Measurements from ENCODE around the gene SASS6. TPM values are rescaled to one million over a fixed set of nuclear protein-coding genes. Genes with fewer than 3 reads are reported as not detected.

Gene SASS6
- total and polyA plus RNA-seq, 9 of the 15 experiments (the other 6 are each of a cell fraction or from before 2014, with no cell fraction given), result 11.6 to 34.1 (median 18.0) TPM

- in situ Hi-C loops (cut with MboI), result no loop called here
- Histone ChIP-seq H3K9ac (ENCODE audit: insufficient read depth in 1 of 2, low read depth in 2 of 2, low read length in 2 of 2) (no peak overlapping the region), H3K4me2 (ENCODE audit: insufficient read depth, low read length) (no peak overlapping the region), H3K79me2 (ENCODE audit: control insufficient read depth, insufficient read depth, low read length) (no peaks in the 10 kb centered on the region), H4K20me1 (replicated peaks; ENCODE audit: control insufficient read depth, insufficient read depth, low read length) (no peaks in the 10 kb centered on the region), H2AFZ (ENCODE audit: low read depth, low read length) (no peak overlapping the region), H3K27me3 (ENCODE audit: control insufficient read depth in 2 of 2, insufficient read depth in 2 of 2, low read length in 2 of 2) (no peaks in the 10 kb centered on the region), H3K4me3 (no peak overlapping the region), H3K4me1 (replicated peaks in 1 of 2; ENCODE audit: control insufficient read depth in 2 of 2, insufficient read depth in 2 of 2, low read length in 2 of 2) (no peaks in the 10 kb centered on the region), H3K9me3 (replicated peaks; ENCODE audit: control insufficient read depth, insufficient read depth, low read depth, low read length) (no peaks in the 10 kb centered on the region), H3K27ac (ENCODE audit: extremely low read depth, low read depth, low read length) (no peak overlapping the region), H3K36me3 (ENCODE audit: control insufficient read depth, insufficient read depth, low read length) (peaks cover 67% of the 10 kb centered on the region), H3K9me1 (ENCODE audit: control insufficient read depth, insufficient read depth, low read length) (no peaks in the 10 kb centered on the region)
- intact Hi-C loops (cut with micrococcal nuclease), result no loop called here
- ATAC-seq (no peak; the same call in 2 of the 3 replicates), DNase-seq (ENCODE audit: extremely low read depth in 1 of 4, low spot score in 3 of 4) (peak in 1 of 4 experiments; percentile 14), FAIRE-seq (no peak)
- ChIA-PET POLR2A (interaction anchor here (0.7 kb wide), 1 partner anchor 238 kb away, joined by 3 read pairs; no protein-coding TSS in a partner anchor), CTCF (ENCODE audit: low intra/inter-chr PET ratio) (no interaction called here)
- BruUV-seq (replicated peaks), result TSS peak; percentile 20
- 93% methylated on average over 4 of the region's 4 CpGs for WGBS (ENCODE audit: insufficient coverage, low coverage, missing lambda C conversion rate)
- no peak for TF ChIP-seq RNF219 (CRISPR knock-in tag; IDR thresholded peaks at IDR 0.05)
- no peak for TF ChIP-seq FIP1L1 (IDR thresholded peaks at IDR 0.05; ENCODE audit: low read depth, low read length, poor library complexity, severe bottlenecking)
- no peak for TF ChIP-seq TAF7 (tag; IDR thresholded peaks at IDR 0.05)
- TF ChIP-seq FOXA3 (CRISPR knock-in tag; conservative IDR thresholded peaks at IDR 0.05 in 1 of 2, IDR thresholded peaks at IDR 0.05 in 1 of 2), result no peak
- no peak for TF ChIP-seq ELF1 (tag; IDR thresholded peaks at IDR 0.05)
- no peak for TF ChIP-seq ZNF589 (CRISPR knock-in tag; IDR thresholded peaks at IDR 0.05; ENCODE audit: low read depth)
- TF ChIP-seq CBX3 (IDR thresholded peaks at IDR 0.05; ENCODE audit: borderline replicate concordance in 1 of 2, low read length in 2 of 2), result no peak
- no peak for TF ChIP-seq SIN3A (IDR thresholded peaks at IDR 0.05; ENCODE audit: borderline replicate concordance in 2 of 2, control insufficient read depth in 1 of 2, low read depth in 2 of 2, low read length in 2 of 2)
- TF ChIP-seq ZNF354B (CRISPR knock-in tag; IDR thresholded peaks at IDR 0.05), result no peak
- TF ChIP-seq SFPQ (IDR thresholded peaks at IDR 0.05; ENCODE audit: low read depth, low read length), result no peak
- no peak for TF ChIP-seq SNRNP70 (optimal IDR thresholded peaks at IDR 0.05; ENCODE audit: low read depth, low read length)
- TF ChIP-seq ETS2 (tag; IDR thresholded peaks at IDR 0.05; ENCODE audit: borderline replicate concordance, poor library complexity, severe bottlenecking), result no peak
- TF ChIP-seq RBM25 (IDR thresholded peaks at IDR 0.05; ENCODE audit: low read depth, low read length, severe bottlenecking), result no peak
- no peak for TF ChIP-seq BRCA1 (IDR thresholded peaks at IDR 0.05)
- no peak for TF ChIP-seq BRCA1 (CRISPR knock-in tag; IDR thresholded peaks at IDR 0.05)
- no peak for TF ChIP-seq CBX2 (IDR thresholded peaks at IDR 0.05; ENCODE audit: insufficient read depth, low read length, poor library complexity, severe bottlenecking)
- TF ChIP-seq HMGXB4 (CRISPR knock-in tag; IDR thresholded peaks at IDR 0.05), result no peak
These were observed 15.1 kb upstream of the SASS6 start for GRCh38 chr1:100147875-100148274.

All from K562 (cell line).